PFSK-1 (cell line): ENCODE measurements around the gene PITRM1.

ENCODE experiments used
- FOXP2 ChIP-seq: optimal IDR thresholded peaks from 2 replicates; pipeline ENCODE3; 2011; ENCODE audit warnings: borderline replicate concordance, control low read depth, inconsistent platforms; ENCODE audit not compliant: insufficient read depth; ENCODE audit errors: extremely low read length, extremely low read depth
- POLR2AphosphoS5 ChIP-seq: IDR thresholded peaks from 2 replicates; pipeline ENCODE4 v1.6.1; 2012; ENCODE audit warnings: low read depth, mild to moderate bottlenecking, control low read depth, low read length, moderate library complexity
- SIN3A ChIP-seq: IDR thresholded peaks from 2 replicates; pipeline ENCODE4 v1.6.1; 2012; ENCODE audit warnings: mild to moderate bottlenecking, low read length, moderate library complexity, borderline replicate concordance; ENCODE audit not compliant: insufficient read depth
- TAF1 ChIP-seq: IDR thresholded peaks from 2 replicates; pipeline ENCODE4 v1.6.1; 2012; ENCODE audit warnings: low read length, control low read depth, borderline replicate concordance; ENCODE audit not compliant: insufficient read depth
- TF ChIP-seq, protein P1 (sequence below), 2 experiments: IDR thresholded peaks; 2 replicates each; pipeline versions ENCODE4 v1.6.1 to v1.8.0; 2011 to 2012; ENCODE audit warnings: low read depth in 2 of 2, low read length in 2 of 2, control low read depth in 1 of 2, inconsistent platforms in 1 of 2, mild to moderate bottlenecking in 1 of 2, moderate library complexity in 1 of 2; ENCODE audit not compliant: insufficient read depth in 1 of 2

The PITRM1 gene

DNA sequence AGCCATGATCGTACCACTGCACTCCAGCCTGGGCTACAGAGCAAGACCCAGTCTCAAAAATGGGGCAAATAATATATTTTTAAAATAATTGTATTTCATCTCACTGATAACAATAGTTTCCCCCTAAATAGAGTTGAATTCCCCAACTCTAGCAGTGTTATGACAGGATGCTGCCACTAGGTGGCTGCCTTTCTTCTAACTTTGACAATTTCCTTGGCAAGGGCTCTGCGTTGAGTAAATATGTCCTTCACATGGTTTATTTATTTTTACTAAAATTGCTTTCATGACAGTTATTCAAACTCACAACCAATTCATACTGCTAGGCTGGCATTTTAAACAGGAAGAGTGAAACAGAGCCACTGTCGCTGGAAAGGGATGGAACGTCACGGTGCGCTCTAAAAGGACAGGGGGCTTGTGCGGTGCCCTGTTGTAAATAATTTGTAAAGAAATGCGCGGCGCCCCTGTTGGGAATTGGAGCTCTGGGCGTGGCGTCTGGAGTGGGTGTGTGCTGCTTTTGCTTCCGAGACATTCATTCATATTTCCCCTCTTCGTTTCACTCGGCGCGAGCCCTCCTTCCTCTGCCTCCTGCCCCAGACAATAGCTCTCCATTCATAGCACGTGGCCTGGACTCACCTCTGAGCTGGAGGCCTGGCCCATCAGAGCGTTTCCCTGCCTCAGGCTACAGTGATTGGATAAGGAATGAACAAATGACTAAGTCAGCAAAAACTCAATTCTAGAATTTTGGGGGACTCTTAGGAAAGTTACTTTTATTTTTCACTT is 20.5 kb upstream of the PITRM1 start:
- TF ChIP-seq TAF1 (no peak), POLR2AphosphoS5 (no peak; the same call in 1 of the 2 replicates), SIN3A (peak; percentile 50; the same call in 1 of the 2 replicates), FOXP2 (no peak)
- TF ChIP-seq, protein P1, sequence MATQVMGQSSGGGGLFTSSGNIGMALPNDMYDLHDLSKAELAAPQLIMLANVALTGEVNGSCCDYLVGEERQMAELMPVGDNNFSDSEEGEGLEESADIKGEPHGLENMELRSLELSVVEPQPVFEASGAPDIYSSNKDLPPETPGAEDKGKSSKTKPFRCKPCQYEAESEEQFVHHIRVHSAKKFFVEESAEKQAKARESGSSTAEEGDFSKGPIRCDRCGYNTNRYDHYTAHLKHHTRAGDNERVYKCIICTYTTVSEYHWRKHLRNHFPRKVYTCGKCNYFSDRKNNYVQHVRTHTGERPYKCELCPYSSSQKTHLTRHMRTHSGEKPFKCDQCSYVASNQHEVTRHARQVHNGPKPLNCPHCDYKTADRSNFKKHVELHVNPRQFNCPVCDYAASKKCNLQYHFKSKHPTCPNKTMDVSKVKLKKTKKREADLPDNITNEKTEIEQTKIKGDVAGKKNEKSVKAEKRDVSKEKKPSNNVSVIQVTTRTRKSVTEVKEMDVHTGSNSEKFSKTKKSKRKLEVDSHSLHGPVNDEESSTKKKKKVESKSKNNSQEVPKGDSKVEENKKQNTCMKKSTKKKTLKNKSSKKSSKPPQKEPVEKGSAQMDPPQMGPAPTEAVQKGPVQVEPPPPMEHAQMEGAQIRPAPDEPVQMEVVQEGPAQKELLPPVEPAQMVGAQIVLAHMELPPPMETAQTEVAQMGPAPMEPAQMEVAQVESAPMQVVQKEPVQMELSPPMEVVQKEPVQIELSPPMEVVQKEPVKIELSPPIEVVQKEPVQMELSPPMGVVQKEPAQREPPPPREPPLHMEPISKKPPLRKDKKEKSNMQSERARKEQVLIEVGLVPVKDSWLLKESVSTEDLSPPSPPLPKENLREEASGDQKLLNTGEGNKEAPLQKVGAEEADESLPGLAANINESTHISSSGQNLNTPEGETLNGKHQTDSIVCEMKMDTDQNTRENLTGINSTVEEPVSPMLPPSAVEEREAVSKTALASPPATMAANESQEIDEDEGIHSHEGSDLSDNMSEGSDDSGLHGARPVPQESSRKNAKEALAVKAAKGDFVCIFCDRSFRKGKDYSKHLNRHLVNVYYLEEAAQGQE (IDR thresholded peaks at IDR 0.05; ENCODE audit: insufficient read depth in 1 of 2, low read depth in 2 of 2, low read length in 2 of 2): no peak

DNA sequence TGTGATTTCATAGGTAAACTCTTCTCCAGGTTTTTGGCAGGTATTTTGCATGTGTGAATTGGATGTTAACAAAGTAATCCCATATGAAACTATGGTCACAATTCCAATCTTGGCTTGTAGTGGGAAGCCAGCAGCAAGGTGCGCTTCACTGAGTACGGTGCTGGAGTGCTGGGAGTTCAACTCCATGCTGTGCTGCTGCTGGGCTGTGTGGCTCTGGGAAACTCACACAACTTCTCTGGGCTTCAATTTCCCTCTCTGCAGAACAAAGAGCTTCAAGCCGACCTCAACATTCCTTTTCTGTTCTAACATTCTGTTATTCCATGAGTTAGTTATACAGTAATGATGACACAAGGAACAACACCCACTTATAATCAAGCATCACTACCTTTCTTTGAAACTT is 18.2 kb upstream of the PITRM1 start:
- TF ChIP-seq SIN3A: no peak
- no peak for TF ChIP-seq FOXP2
- no peak for TF ChIP-seq POLR2AphosphoS5
- TF ChIP-seq TAF1: no peak
- TF ChIP-seq, protein P1 (IDR thresholded peaks at IDR 0.05; ENCODE audit: insufficient read depth in 1 of 2, low read depth in 2 of 2, low read length in 2 of 2): no peak

DNA sequence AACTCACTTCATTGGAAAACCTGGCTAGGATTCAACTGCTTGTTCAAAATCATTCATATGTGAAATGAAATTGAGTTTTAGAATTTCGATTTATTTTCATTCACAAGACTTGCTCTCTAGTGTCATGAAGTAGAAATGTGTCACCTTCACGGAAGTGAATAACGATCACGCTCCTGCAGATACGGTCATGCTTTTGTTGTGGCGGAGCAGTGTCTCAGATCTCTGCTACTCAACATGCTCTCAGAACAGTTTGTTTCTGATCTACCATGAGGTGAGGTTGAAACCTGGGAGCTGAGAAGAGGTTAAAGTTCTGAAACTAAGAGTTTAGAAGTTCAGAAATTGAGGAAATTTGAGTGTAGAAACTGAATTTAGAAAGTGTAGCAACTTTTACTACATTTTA is 13.8 kb upstream of the PITRM1 start:
- TF ChIP-seq SIN3A: no peak
- TF ChIP-seq, protein P1 (IDR thresholded peaks at IDR 0.05; ENCODE audit: insufficient read depth in 1 of 2, low read depth in 2 of 2, low read length in 2 of 2): no peak
- TF ChIP-seq TAF1: no peak
- no peak for TF ChIP-seq POLR2AphosphoS5
- no peak for TF ChIP-seq FOXP2

DNA sequence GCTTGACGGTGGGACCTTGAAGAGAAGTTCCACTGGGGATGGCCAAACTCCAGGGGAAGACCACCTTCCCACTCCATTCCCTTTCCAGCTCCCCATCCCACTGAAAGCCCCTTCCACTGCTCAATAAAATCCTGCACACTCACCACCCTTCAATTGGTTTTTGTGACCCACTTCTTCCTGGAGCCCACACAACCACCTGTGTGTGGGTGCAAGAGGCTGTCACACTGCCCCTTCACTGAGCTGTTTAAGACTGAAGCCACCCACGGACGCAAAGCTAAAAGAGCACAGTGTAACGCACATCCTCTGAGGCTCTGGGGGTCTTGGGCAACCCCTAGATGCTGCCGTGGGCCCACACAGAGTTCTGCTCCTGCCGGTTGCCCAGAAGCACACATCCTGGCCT is 12.8 kb upstream of the PITRM1 start:
- no peak for TF ChIP-seq POLR2AphosphoS5
- TF ChIP-seq FOXP2: no peak
- no peak for TF ChIP-seq TAF1
- TF ChIP-seq, protein P1 (IDR thresholded peaks at IDR 0.05; ENCODE audit: insufficient read depth in 1 of 2, low read depth in 2 of 2, low read length in 2 of 2): no peak
- no peak for TF ChIP-seq SIN3A
